Memory B cell (primary cell): ENCODE data around the gene SREK1.
A peak's percentile ranks its signal among the peaks of the same experiment; 100 is the strongest.

Experiments
- ATAC-seq: fragments of 150-1000 bp; cut with Tn5 transposase; 2 replicates; pipeline ENCODE4 v1.10.0; 2021; ENCODE audit warnings: low read depth, mild to moderate bottlenecking, moderate library complexity
- DNase-seq, 2 donors: peaks; one replicate each; pipeline ENCODE4 v3.0.0; 2022; ENCODE audit warnings: low spot score in 2 of 2
- H3K27ac Mint-ChIP-seq: one replicate; pipeline ENCODE4 v1.8.0; 2022; ENCODE audit warnings: mild to moderate bottlenecking, moderate library complexity, mixed read lengths
- H3K27me3 Mint-ChIP-seq: one replicate; pipeline ENCODE4 v1.8.0; 2022; ENCODE audit warnings: mixed read lengths
- H3K36me3 Mint-ChIP-seq: one replicate; pipeline ENCODE4 v1.8.0; 2022; ENCODE audit warnings: mild to moderate bottlenecking, mixed read lengths
- H3K4me1 Mint-ChIP-seq: one replicate; pipeline ENCODE4 v1.8.0; 2022; ENCODE audit warnings: mixed read lengths
- H3K4me3 Mint-ChIP-seq: one replicate; pipeline ENCODE4 v1.8.0; 2022; ENCODE audit warnings: mild to moderate bottlenecking, moderate library complexity, mixed read lengths
- H3K9me3 Mint-ChIP-seq: one replicate; pipeline ENCODE4 v1.8.0; 2022; ENCODE audit warnings: mixed read lengths

SREK1 gene

DNA sequence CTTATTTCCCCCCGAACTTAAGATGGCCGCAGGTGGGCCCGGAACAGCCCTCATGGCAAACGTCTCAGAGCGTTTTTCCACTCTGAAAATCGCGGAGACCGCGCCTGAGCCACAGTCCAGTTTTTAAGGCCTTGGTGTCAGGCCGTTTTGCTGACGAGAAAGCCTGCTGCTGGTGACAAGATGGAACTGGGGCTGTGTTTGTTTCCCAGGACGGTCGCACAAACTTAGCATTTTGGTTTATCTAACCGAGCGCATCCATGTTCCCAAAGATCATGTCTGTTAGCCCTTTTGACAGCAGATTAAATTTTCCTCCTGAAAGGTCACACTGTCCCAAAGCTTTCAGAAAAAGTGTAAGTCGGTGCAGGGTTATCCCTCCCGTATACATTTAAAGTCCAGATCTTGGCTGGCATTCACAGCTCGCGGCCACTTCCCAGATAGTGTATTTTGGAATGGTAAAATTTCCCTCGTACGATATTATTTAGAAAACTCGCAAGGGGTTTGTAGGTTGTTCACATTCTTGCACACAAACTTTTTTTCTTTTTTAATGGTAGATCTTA, 812 bp downstream of the SREK1 start:
- peak overlapping the region; percentile 100 for H3K27ac Mint-ChIP-seq
- H3K27me3 Mint-ChIP-seq = no peaks in the 10 kb centered on the region
- H3K9me3 Mint-ChIP-seq = no peaks in the 10 kb centered on the region
- peaks cover 18% of the 10 kb centered on the region for H3K4me1 Mint-ChIP-seq
- peaks cover 4% of the 10 kb centered on the region for H3K36me3 Mint-ChIP-seq
- peak overlapping the region; percentile 96 for H3K4me3 Mint-ChIP-seq
- no peak for DNase-seq
- ATAC-seq = peak; percentile 57

DNA sequence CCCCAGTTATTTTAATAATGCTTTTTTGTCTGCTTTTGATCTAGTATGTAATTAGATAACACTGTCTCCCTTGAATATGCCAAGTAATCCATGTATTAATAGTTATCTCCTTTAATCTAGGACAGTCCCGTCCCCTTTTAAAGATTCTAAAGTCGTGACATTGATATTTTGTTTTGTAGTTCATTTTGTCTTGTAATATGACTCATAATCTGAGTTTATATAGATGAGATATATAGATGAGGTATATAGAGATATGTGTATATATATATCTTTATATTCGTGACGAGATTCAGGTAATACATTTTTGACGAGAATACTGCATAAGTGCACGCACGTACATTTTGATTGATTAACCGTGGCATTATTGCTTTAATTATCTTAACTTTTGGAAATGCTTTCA, 1.6 kb downstream of the SREK1 start:
- ATAC-seq (no peak), DNase-seq (no peak)
- Mint-ChIP-seq H3K27ac (peak overlapping the region; percentile 70), H3K36me3 (peaks cover 11% of the 10 kb centered on the region), H3K27me3 (no peaks in the 10 kb centered on the region), H3K4me3 (peak overlapping the region; percentile 77), H3K9me3 (no peaks in the 10 kb centered on the region), H3K4me1 (peaks cover 25% of the 10 kb centered on the region)

DNA sequence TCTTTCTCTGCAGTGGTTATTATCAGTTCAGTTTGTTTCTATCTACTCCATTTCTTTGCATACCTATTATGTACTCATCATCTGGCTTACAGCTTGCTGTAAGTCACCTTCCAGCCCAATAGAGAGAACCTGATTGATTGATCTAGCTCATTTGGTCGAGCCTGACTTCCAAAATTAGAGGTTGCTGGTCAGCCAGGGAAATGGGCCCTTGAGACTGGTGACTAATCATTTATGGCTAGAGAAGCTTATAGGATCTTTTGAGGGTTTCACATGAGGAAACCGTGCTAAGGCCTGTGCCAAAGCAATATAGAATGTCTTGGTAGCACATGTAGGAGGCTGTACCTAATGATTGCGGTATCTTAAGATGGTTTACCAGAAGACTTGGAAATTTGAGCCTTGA, 5.8 kb downstream of the SREK1 start:
- no peak overlapping the region for H3K4me3 Mint-ChIP-seq
- peaks cover 14% of the 10 kb centered on the region for H3K36me3 Mint-ChIP-seq
- H3K27ac Mint-ChIP-seq = peak overlapping the region; percentile 7
- no peak for DNase-seq
- H3K9me3 Mint-ChIP-seq = no peaks in the 10 kb centered on the region
- H3K27me3 Mint-ChIP-seq = no peaks in the 10 kb centered on the region
- peaks cover 28% of the 10 kb centered on the region for H3K4me1 Mint-ChIP-seq
- no peak for ATAC-seq

DNA sequence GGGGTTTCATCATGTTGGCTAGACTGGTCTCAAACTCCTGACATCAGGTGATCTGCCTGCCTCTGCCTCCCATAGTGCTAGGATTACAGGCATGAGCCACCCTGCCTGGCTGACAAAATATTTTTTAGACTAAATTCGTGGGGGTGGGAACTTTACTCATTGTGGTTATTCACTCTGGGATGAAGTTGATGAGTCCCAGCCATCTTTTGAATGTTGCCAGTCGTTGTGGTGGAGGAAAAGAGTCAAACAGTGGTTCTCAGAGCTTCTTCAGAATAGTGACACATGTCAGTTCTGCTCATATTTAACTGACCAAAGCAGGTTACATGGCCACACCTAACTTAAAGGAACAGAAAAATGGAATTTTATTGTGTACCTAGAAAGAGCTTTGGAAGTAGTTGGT, 6.9 kb downstream of the SREK1 start:
- no peak for DNase-seq
- no peak for ATAC-seq
- H3K36me3 Mint-ChIP-seq = peaks cover 14% of the 10 kb centered on the region
- no peaks in the 10 kb centered on the region for H3K27me3 Mint-ChIP-seq
- no peak overlapping the region for H3K4me3 Mint-ChIP-seq
- H3K27ac Mint-ChIP-seq = no peak overlapping the region
- H3K9me3 Mint-ChIP-seq = no peaks in the 10 kb centered on the region
- H3K4me1 Mint-ChIP-seq = peaks cover 26% of the 10 kb centered on the region

DNA sequence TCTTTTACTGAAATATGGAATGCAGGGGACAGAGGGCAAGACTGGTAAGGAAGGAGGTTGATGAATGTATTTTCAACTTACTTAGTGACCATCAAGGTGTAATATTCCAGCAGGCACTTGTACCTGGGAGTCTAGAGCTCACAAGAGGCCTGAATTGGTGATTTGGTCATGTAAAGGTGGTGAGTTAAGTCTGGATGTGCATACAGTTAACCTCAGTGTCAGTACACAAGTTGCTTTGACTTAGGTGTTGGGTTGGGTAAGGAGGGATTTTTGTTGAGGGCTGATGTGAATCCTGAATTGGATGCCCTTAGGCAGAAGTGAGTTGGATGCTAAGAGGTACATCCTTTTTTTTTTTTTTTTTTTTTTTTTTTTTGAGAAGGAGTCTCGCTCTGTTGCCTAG, 7.4 kb downstream of the SREK1 start:
- Mint-ChIP-seq H3K4me1 (peaks cover 26% of the 10 kb centered on the region), H3K27ac (no peak overlapping the region), H3K4me3 (no peak overlapping the region), H3K36me3 (peaks cover 16% of the 10 kb centered on the region), H3K27me3 (no peaks in the 10 kb centered on the region), H3K9me3 (no peaks in the 10 kb centered on the region)
- no peak for DNase-seq
- ATAC-seq = no peak

DNA sequence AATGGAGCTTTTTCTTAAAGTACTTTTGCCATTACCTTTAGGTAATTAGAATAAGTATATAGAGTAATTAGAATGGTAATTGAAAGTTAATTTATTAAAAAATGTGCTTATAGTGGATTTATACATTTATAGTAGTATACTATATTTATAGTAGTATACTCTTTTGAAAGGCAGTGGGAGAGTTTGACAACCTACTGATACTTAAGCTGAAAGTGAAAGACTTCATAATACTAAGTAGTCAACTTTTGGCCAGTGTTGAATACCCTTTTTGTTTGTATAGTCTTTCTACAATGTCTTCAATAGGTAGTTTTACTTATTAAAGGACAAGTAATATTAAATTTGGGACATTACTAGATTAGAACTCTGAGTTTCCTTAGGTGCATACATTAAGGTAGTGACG, 12.9 kb downstream of the SREK1 start:
- H3K27me3 Mint-ChIP-seq = no peaks in the 10 kb centered on the region
- ATAC-seq (no peak), DNase-seq (no peak)
- peaks cover 19% of the 10 kb centered on the region for H3K36me3 Mint-ChIP-seq
- H3K27ac Mint-ChIP-seq = no peak overlapping the region
- peaks cover 3% of the 10 kb centered on the region for H3K4me1 Mint-ChIP-seq
- H3K9me3 Mint-ChIP-seq = no peaks in the 10 kb centered on the region
- H3K4me3 Mint-ChIP-seq = no peak overlapping the region

DNA sequence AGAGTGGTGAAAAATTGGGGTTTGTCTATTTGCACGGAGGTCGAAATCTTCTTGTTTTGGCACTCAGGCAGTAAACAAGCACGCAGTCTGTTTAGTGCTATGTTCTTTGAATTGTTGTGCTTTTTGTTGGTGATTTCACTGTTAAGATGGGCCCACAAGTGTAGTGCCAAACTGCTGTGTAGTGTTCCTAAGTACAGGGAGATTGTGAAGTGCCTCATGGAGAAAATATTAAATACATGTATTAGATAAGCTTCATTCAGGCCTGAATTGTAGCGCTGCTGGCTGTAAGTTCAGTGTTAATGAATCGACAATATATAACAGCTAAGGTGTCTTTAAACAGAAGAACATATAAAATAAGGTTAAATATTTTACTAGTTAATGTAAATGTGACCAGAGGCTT, 17.3 kb downstream of the SREK1 start:
- ATAC-seq (no peak), DNase-seq (no peak)
- peaks cover 3% of the 10 kb centered on the region for H3K4me1 Mint-ChIP-seq
- H3K27me3 Mint-ChIP-seq = no peaks in the 10 kb centered on the region
- H3K9me3 Mint-ChIP-seq = no peaks in the 10 kb centered on the region
- peaks cover 30% of the 10 kb centered on the region for H3K36me3 Mint-ChIP-seq
- H3K4me3 Mint-ChIP-seq = no peak overlapping the region
- no peak overlapping the region for H3K27ac Mint-ChIP-seq

DNA sequence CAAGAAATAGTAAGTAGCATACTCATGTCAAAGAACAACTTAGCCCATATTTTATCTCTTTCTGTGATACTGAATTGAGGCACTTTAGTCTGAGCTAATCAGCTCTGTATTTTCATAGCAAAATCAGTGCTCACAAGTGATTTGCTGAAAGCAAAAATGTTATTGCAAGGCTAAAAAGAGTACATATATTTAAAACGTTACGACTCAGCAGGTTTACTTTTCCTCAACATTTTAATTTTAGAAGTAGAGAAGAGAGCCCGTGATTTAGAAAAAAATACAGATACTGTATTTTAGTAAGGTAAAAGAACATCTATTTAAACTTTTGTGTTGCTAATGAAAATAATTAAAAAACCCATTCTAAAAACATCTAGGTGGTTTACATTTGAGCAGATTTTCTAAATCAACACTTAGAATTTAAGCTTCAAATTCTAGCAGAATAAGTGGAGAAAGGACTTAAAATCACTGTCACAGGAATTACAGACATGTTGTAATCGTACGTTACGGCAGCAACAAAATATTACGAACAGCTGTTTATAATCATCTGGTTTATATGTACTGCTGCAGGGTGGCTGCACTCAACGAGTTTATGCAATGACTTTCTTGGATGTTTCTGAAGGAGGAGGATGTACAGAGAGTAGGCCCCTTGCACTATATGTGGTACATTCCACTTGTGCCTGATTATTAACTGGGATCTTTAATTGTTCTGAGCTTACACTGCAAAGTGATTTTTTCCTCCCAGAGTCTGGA, 20.1 kb downstream of the SREK1 start:
- Mint-ChIP-seq H3K27me3 (no peaks in the 10 kb centered on the region), H3K4me3 (no peak overlapping the region), H3K4me1 (peaks cover 3% of the 10 kb centered on the region), H3K36me3 (peaks cover 27% of the 10 kb centered on the region), H3K27ac (no peak overlapping the region), H3K9me3 (no peaks in the 10 kb centered on the region)
- DNase-seq (no peak), ATAC-seq (no peak)

DNA sequence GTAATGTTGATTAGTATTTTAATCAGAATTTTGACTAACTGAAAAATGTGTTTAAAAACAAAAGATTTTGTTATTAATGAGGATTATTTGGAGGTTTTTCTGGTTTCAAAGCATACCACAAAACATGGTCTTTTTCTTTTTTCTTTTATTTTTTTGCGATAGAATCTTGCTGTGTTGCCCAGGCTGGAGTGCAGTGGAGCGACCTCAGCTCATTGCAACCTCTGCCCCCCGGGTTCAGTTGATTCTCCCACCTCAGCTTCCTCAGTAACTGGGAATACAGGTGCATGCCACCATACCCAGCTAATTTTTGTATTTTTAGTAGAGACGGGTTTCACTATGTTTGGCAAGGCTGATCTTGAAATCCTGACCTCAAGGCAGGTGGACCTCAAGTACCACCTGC, 24.1 kb downstream of the SREK1 start:
- Mint-ChIP-seq H3K9me3 (no peaks in the 10 kb centered on the region), H3K4me1 (peaks cover 12% of the 10 kb centered on the region), H3K36me3 (peaks cover 23% of the 10 kb centered on the region), H3K4me3 (no peak overlapping the region), H3K27ac (no peak overlapping the region), H3K27me3 (no peaks in the 10 kb centered on the region)
- no peak for DNase-seq
- ATAC-seq = no peak

DNA sequence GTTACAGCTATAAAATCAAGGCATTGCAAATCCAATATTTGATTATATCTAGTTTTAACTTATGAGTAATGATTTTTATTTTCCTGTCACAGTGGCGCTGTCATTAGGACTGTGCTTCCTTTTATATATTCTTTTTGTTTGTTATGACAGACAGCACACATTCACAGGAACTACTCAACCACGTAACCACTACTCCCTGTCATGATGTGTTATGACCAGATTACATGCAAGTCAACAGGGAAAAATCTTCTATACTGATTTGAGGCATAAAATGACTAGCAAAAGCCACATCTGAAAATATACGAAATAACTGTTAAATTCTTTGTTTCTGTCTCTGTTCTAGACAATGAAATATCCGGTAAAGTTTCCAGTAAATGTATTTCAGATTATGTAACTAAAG, 25.4 kb downstream of the SREK1 start:
- Mint-ChIP-seq H3K27ac (peak overlapping the region; percentile 70), H3K4me1 (peaks cover 12% of the 10 kb centered on the region), H3K9me3 (no peaks in the 10 kb centered on the region), H3K27me3 (no peaks in the 10 kb centered on the region), H3K36me3 (peaks cover 23% of the 10 kb centered on the region), H3K4me3 (no peak overlapping the region)
- no peak for DNase-seq
- peak; percentile 74 for ATAC-seq

DNA sequence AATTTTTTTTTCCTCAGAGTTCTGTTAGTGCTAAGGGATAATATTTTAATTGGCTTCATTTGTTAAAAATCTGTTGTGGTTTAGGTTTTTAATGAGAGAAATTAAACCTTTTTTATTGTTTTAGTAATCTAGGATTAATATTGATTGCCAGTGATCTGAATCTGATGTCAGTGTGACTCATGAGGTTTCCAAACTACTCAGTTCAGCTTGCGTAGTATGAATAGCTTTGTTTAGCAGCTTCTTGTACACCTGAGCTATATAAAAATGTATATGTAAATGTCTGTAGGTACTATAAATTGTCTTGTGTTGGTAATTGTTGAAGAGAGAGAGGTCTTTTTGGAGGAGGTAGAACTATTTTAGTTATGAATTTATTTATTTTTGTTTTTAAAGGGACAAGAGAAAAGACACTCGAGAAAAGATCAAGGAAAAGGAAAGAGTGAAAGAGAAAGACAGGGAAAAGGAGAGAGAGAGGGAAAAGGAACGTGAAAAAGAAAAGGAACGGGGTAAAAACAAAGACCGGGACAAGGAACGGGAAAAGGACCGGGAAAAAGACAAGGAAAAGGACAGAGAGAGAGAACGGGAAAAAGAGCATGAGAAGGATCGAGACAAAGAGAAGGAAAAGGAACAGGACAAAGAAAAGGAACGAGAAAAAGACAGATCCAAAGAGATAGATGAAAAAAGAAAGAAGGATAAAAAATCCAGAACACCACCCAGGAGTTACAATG, 26.3 kb downstream of the SREK1 start:
- Mint-ChIP-seq H3K27me3 (no peaks in the 10 kb centered on the region), H3K9me3 (no peaks in the 10 kb centered on the region), H3K36me3 (peaks cover 23% of the 10 kb centered on the region), H3K27ac (peak overlapping the region; percentile 70), H3K4me1 (peaks cover 12% of the 10 kb centered on the region), H3K4me3 (no peak overlapping the region)
- ATAC-seq = no peak
- DNase-seq = no peak

DNA sequence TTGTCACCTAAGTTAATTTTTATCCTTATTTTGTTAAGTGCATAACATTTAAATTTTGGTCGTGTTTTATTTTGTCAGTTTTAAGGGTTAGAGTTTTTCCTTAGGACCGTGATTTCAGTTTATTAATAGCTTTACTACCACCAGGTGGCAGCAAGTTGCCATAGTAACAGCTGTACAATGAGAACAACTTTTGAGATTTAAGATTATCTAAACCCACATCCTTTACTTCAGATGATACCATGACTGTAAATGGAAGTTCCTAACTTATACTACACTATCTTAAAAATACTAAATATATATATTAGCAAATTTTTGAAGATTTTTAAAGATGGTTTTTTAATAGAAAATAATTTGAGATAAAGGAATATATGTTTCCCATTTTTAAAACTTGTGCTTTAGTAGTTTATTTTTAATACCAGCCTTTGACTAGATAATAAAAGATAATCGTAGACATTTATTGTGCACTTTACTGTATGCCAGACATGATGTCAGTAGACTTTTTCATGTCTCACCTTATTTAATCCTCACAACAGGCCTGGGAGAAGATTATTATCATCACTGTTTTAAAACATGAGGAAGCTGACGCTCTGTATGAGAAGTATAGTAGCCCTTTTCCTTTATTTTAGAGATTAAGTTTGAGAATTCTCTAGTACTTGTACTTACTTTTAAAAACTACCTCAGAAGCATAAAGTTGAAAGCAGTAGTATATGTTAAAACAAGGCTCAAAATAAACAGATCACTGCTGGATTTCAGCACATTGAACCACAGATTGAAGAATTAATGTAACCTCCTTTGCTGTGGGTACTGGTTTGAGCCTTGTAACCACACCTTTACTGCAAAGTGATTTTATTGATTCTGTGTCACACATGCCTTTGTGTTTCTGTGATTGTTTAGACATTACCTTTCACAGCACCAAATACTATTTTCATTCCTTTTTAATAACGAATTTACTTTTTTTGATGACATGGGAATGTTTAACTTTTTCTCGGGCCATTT, 27.5 kb downstream of the SREK1 start:
- Mint-ChIP-seq H3K9me3 (no peaks in the 10 kb centered on the region), H3K36me3 (peaks cover 26% of the 10 kb centered on the region), H3K27me3 (no peaks in the 10 kb centered on the region), H3K27ac (peak overlapping the region; percentile 70), H3K4me1 (peaks cover 9% of the 10 kb centered on the region), H3K4me3 (no peak overlapping the region)
- DNase-seq (peak in 1 of 2 donors; percentile 41), ATAC-seq (peak; percentile 85)

DNA sequence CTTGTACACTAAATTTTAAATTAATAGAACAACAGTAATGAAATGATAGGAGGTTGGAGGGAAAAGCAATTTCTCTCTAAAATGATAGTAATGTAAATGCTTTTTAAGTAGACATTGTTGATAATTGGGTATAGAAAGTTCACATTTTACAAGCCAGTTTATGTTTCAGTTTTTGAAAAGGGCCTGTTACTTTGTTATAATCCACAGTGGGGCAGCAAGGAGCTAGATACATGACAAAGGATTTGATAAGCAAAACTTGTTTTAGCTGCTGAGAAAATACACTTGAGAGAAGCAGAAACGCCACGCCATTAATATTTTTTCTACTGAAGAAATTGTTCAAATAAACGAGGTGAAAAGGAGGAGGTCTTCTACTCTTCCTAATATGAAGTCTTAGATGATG, 30.2 kb downstream of the SREK1 start:
- Mint-ChIP-seq H3K27ac (no peak overlapping the region), H3K27me3 (no peaks in the 10 kb centered on the region), H3K36me3 (peaks cover 43% of the 10 kb centered on the region), H3K4me3 (no peak overlapping the region), H3K9me3 (no peaks in the 10 kb centered on the region), H3K4me1 (peaks cover 9% of the 10 kb centered on the region)
- ATAC-seq (no peak), DNase-seq (no peak)

DNA sequence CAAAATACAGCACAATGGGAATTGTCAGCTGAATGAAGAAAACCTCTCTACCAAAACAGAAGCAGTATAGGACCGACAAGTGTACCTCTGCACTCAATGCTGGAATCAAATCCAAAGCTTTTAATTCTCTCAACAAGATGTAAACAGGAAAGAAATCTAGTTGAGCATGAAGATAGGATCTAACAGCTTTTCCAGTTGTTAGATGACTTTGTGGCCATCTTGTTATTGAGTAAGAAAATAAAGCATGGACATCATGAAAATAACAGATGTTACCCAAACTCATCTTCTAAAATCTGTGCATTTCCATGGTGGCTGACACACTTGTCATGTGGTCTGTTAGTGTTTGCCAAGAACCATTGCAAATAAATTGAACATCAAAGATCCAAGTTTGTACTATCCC, 34.7 kb downstream of the SREK1 start:
- H3K9me3 Mint-ChIP-seq = no peaks in the 10 kb centered on the region
- no peaks in the 10 kb centered on the region for H3K4me1 Mint-ChIP-seq
- DNase-seq (no peak), ATAC-seq (no peak)
- H3K36me3 Mint-ChIP-seq = peaks cover 37% of the 10 kb centered on the region
- no peaks in the 10 kb centered on the region for H3K27me3 Mint-ChIP-seq
- H3K27ac Mint-ChIP-seq = no peak overlapping the region
- H3K4me3 Mint-ChIP-seq = no peak overlapping the region
